HG03575 (cell line): ENCODE measurements around the gene NUP107.

Source experiments
- ATAC-seq: cut with Tn5 transposase; IDR thresholded peaks from one replicate; pipeline ENCODE4 v1.9.1; 2021; ENCODE audit not compliant: unreplicated experiment, insufficient number of reproducible peaks, low FRiP score; ENCODE audit errors: extremely low read depth

NUP107 gene

DNA sequence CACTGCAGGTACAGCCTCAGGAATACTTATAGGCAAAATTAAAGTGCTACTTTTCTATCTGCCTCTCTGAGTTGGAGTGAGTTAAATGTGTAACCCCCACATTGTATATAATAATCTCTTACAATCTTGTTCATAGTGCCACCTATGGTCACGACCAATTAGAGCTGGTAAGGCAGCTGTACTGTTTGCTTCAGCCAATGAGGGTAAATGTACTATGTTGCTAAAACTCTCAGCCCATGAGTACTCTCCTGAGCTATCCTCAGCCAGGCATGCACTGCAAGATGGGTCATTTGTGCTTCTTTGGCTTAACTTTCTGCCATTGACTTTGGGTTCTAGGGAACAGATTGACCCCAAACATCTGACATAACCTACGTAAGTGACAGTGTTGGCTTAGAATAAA, 106.2 kb downstream of the NUP107 start:
- ATAC-seq, result no peak

DNA sequence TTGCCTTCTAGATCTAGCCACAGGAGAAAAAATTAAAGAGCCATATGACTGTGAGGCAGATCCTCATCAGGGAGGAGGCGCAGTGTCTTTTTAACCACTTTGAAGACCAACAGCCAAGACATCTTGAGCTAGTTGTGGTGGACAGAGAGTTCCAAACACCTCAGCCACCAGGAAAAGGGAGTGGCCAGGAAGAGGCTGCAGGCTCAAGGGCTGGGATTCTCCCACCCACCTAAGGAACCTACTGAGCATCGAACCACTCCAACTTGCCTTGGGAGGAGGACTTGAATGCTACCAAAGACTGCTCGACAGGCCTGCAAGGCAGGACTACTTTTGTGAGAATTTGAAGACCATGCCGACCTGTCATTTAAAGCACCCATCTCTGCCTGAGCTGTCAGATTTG, 106.7 kb downstream of the NUP107 start:
- no peak for ATAC-seq

DNA sequence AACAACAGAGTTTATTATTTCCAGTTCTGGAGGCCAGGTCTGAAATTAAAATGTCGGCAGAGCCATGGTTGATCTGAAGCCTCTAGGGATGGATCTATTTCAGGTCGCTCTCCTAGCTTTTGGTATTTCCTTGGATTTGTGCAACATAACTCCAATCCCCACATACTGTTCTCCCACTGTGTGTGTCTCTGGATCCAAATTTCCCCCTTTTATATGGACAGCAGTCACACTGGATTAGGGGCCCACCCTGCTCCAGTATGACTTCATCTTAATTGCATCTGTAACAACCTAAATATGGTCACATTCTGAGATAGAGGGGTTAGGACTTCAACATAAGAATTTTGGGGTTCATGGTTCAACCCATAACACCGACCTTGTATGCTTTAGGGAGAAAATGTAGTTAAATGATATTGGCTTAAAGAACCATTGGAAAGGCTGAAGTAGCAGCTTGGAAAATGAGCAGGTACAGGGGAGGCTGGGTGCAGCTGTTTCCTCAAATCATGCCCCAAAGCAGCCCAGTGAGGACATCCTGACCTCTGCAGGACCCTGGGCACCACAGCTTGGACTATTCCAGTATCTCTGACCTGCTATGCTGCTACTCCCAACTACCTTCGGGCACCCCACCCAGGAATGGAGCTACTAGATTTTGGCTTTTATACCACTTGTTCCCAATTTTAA, 107.3 kb downstream of the NUP107 start:
- ATAC-seq, result no peak

DNA sequence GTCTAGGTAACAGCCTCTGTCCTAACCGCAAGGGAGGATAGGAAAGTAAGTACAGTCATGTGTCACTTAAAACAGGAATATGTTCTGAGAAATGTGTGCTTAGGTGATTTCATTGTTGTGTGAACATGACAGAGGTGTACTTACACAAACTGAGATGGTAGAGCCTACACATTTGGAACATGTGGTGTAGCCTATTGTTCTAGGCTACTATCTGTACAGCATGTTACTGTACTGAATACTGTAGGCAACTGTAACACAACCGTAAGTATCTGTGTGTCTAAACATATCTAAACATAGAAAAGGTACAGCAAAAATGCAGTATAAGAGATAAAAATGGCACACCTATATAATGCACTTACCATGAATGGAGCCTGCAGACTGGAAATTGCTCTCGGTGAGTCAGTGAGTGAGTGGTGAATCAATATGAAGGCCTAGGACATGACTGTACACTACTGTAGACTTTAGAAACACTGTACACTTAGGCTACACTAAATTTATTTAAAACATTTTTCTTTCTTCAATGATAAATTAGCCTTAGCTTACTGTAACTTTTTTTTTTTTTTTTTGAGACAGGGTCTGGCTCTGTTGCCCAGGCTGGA, 108.0 kb downstream of the NUP107 start:
- no peak for ATAC-seq
